HCT116 (cell line): Measurements from ENCODE around the gene MT3.

ENCODE experiments used
- CTCF ChIP-seq, 3 experiments: fragments of 200-600 bp in 1 of 3; sonication (generic) in 1 of 3; IDR thresholded peaks in 2 of 3; conservative IDR thresholded peaks in 1 of 3; 2 replicates each; pipeline ENCODE4 v1.5.1; 2012 to 2017; ENCODE audit warnings: low read depth in 2 of 3, low read length in 2 of 3, antibody characterized with exemption in 1 of 3, borderline replicate concordance in 1 of 3, control low read depth in 1 of 3, mild to moderate bottlenecking in 1 of 3, mixed read lengths in 1 of 3, mixed run types in 1 of 3, moderate library complexity in 1 of 3; ENCODE audit not compliant: insufficient read depth in 1 of 3
- ELF1 ChIP-seq: IDR thresholded peaks from 2 replicates; pipeline ENCODE4 v1.6.1; 2012; ENCODE audit warnings: low read depth, borderline replicate concordance
- EZH2 ChIP-seq: fragments of 200-600 bp; sonication (generic); IDR thresholded peaks from 2 replicates; pipeline ENCODE4 v1.6.1; 2017; ENCODE audit warnings: antibody characterized with exemption, mixed run types
- EZH2phosphoT487 ChIP-seq: fragments of 200-600 bp; IDR thresholded peaks from 2 replicates; pipeline ENCODE4 v1.6.1; 2018; ENCODE audit warnings: antibody characterized with exemption, borderline replicate concordance
- JUND ChIP-seq: IDR thresholded peaks from 2 replicates; pipeline ENCODE4 v1.6.1; 2012
- POLR2A ChIP-seq: IDR thresholded peaks from 2 replicates; pipeline ENCODE4 v1.7.0; 2011; ENCODE audit warnings: borderline replicate concordance; ENCODE audit not compliant: insufficient read depth, insufficient read length; ENCODE audit errors: extremely low read depth
- POLR2AphosphoS5 ChIP-seq: IDR thresholded peaks from 2 replicates; pipeline ENCODE4 v1.6.1; 2011; ENCODE audit warnings: mild to moderate bottlenecking, low read depth, low read length, moderate library complexity
- REST ChIP-seq: IDR thresholded peaks from 2 replicates; pipeline ENCODE4 v1.6.1; 2012; ENCODE audit warnings: low read depth
- SP1 ChIP-seq: IDR thresholded peaks from 2 replicates; pipeline ENCODE4 v1.6.1; 2012; ENCODE audit warnings: low read depth
- TCF7L2 ChIP-seq: IDR thresholded peaks from 2 replicates; pipeline ENCODE4 v1.7.0; 2011; ENCODE audit warnings: borderline replicate concordance, inconsistent platforms; ENCODE audit not compliant: insufficient read depth, insufficient read length; ENCODE audit errors: extremely low read depth
- YY1 ChIP-seq: IDR thresholded peaks from 2 replicates; pipeline ENCODE4 v1.6.1; 2011; ENCODE audit warnings: low read length, low read depth, moderate library complexity, mild to moderate bottlenecking; ENCODE audit not compliant: insufficient replicate concordance; ENCODE audit errors: extremely low read depth
- ZFX ChIP-seq: fragments of 450-650 bp; IDR thresholded peaks from 2 replicates; pipeline ENCODE4 v1.6.1; 2017

- TF ChIP-seq POLR2A = no peak
- no peak for TF ChIP-seq CTCF (IDR thresholded peaks at IDR 0.05 in 2 of 3, conservative IDR thresholded peaks at IDR 0.05 in 1 of 3; ENCODE audit: borderline replicate concordance in 1 of 3, insufficient read depth in 1 of 3, low read depth in 2 of 3, low read length in 2 of 3)
- TF ChIP-seq POLR2AphosphoS5 = no peak
- no peak for TF ChIP-seq SP1
- TF ChIP-seq ELF1 = no peak
- no peak for TF ChIP-seq ZFX
- TF ChIP-seq EZH2phosphoT487 = no peak
- TF ChIP-seq TCF7L2 = no peak
- TF ChIP-seq EZH2 = no peak
- no peak for TF ChIP-seq REST
- no peak for TF ChIP-seq YY1
- no peak for TF ChIP-seq JUND
Measured at GRCh38 chr16:56569971-56570370, 19.4 kb upstream of the MT3 start.
